HUES64 (cell line): Measurements from ENCODE around the gene AMPD2. TPM values are rescaled to one million over a fixed set of nuclear protein-coding genes. Genes with fewer than 3 reads are reported as not detected.
A peak's percentile ranks its signal among the peaks of the same experiment; 100 is the strongest.

Experiments used
- H3K27ac ChIP-seq: 2 replicates; pipeline ENCODE4 v1.7.0; 2013; ENCODE audit warnings: low read depth, low read length, inconsistent platforms
- H3K27me3 ChIP-seq: 2 replicates; pipeline ENCODE4 v1.6.1; 2013; ENCODE audit warnings: mild to moderate bottlenecking, low read length; ENCODE audit not compliant: insufficient read depth
- H3K36me3 ChIP-seq: 2 replicates; pipeline ENCODE4 v1.6.1; 2013; ENCODE audit warnings: mild to moderate bottlenecking, low read length; ENCODE audit not compliant: insufficient read depth
- H3K4me1 ChIP-seq: 2 replicates; pipeline ENCODE4 v1.6.1; 2013; ENCODE audit warnings: mild to moderate bottlenecking, low read length, moderate library complexity; ENCODE audit not compliant: insufficient read depth
- H3K4me3 ChIP-seq: 2 replicates; pipeline ENCODE4 v1.5.1; 2013; ENCODE audit warnings: mild to moderate bottlenecking, low read length, moderate library complexity
- H3K9ac ChIP-seq: 2 replicates; pipeline ENCODE4 v1.6.1; 2013; ENCODE audit warnings: mild to moderate bottlenecking, low read depth, low read length
- H3K9me3 ChIP-seq: 2 replicates; pipeline ENCODE4 v1.6.1; 2013; ENCODE audit warnings: low read depth, low read length; ENCODE audit not compliant: insufficient read depth
- WGBS: fragments of 150-250, 120-280 bp; methylation state at CpG from one replicate; pipeline ENCODE4 v1.1.7; 2013; ENCODE audit warnings: missing lambda C conversion rate; 5-methylcytosine and 5-hydroxymethylcytosine counted together
- polyA plus RNA-seq, 2 experiments: library from polyadenylated mRNA; stranded (reverse); fragments of 50-300 nt; gene quantifications; one replicate each; pipeline ENCODE4 v1.2.3, GENCODE V29; 2013

Gene AMPD2
- 33.8 TPM for polyA plus RNA-seq (2013, experiment 1 of 2)
- 32.0 TPM for polyA plus RNA-seq (2013, experiment 2 of 2)

GRCh38 chr1:109619576-109620400 is at the start of gene AMPD2, which contains the start of gene GNAT2:
Gene AMPD2 (plus strand): TSS chr1:109619837. CDS start chr1:109621176, 1,339 bp downstream.
Gene GNAT2 (minus strand): TSS chr1:109619616. CDS start chr1:109612870, 6,746 bp downstream.
- peak within 1 kb of the TSS; percentile 40; the same call in 1 of the 2 replicates for H3K27ac ChIP-seq
- H3K9ac ChIP-seq: peak within 1 kb of the TSS; percentile 78
- no peaks in the 10 kb centered on the region for H3K9me3 ChIP-seq
- H3K27me3 ChIP-seq: no peaks in the 10 kb centered on the region
- no peaks in the 10 kb centered on the region for H3K36me3 ChIP-seq
- H3K4me3 ChIP-seq: peak within 1 kb of the TSS; percentile 85
- WGBS: under 1% methylated on average over 47 of the region's 47 CpGs
- peaks cover 31% of the 10 kb centered on the region for H3K4me1 ChIP-seq

GRCh38 chr1:109570414-109570813 is 49.2 kb upstream of the AMPD2 start:
- Histone ChIP-seq H3K27ac (no peak overlapping the region), H3K4me1 (peaks cover 25% of the 10 kb centered on the region), H3K9ac (no peak overlapping the region), H3K4me3 (no peak overlapping the region), H3K36me3 (peaks cover 14% of the 10 kb centered on the region), H3K9me3 (no peaks in the 10 kb centered on the region), H3K27me3 (no peaks in the 10 kb centered on the region)
- 88% methylated on average over 3 of the region's 3 CpGs for WGBS

GRCh38 chr1:109573785-109574184 is 45.9 kb upstream of the AMPD2 start:
- Histone ChIP-seq H3K36me3 (peaks cover 32% of the 10 kb centered on the region), H3K9ac (no peak overlapping the region), H3K4me3 (no peak overlapping the region), H3K4me1 (peaks cover 19% of the 10 kb centered on the region), H3K27ac (no peak overlapping the region), H3K9me3 (no peaks in the 10 kb centered on the region), H3K27me3 (no peaks in the 10 kb centered on the region)
- WGBS: 79% methylated on average over 2 of the region's 2 CpGs

- no peak overlapping the region for H3K27ac ChIP-seq
- H3K9me3 ChIP-seq: no peaks in the 10 kb centered on the region
- no peak overlapping the region for H3K4me3 ChIP-seq
- no peaks in the 10 kb centered on the region for H3K27me3 ChIP-seq
- peaks cover 70% of the 10 kb centered on the region for H3K36me3 ChIP-seq
- H3K4me1 ChIP-seq: no peaks in the 10 kb centered on the region
- no peak overlapping the region for H3K9ac ChIP-seq
- 94% methylated on average over 3 of the region's 3 CpGs for WGBS
Observed at GRCh38 chr1:109578947-109579443, 40.6 kb upstream of the AMPD2 start.

- Histone ChIP-seq H3K9ac (no peak overlapping the region), H3K9me3 (no peaks in the 10 kb centered on the region), H3K36me3 (peaks cover 70% of the 10 kb centered on the region), H3K4me1 (no peaks in the 10 kb centered on the region), H3K27me3 (no peaks in the 10 kb centered on the region), H3K4me3 (no peak overlapping the region), H3K27ac (no peak overlapping the region)
- 96% methylated on average over 1 of the region's 1 CpG for WGBS
Observed at GRCh38 chr1:109579491-109579890, 40.1 kb upstream of the AMPD2 start.

GRCh38 chr1:109582021-109582420 is 37.6 kb upstream of the AMPD2 start:
- Histone ChIP-seq H3K4me3 (no peak overlapping the region), H3K9me3 (no peaks in the 10 kb centered on the region), H3K27ac (no peak overlapping the region), H3K36me3 (peaks cover 89% of the 10 kb centered on the region), H3K9ac (no peak overlapping the region), H3K27me3 (no peaks in the 10 kb centered on the region), H3K4me1 (no peaks in the 10 kb centered on the region)
- 96% methylated on average over 2 of the region's 2 CpGs for WGBS

GRCh38 chr1:109584766-109585165 is 34.9 kb upstream of the AMPD2 start:
- WGBS: 83% methylated on average over 1 of the region's 1 CpG
- Histone ChIP-seq H3K9me3 (no peaks in the 10 kb centered on the region), H3K4me1 (no peaks in the 10 kb centered on the region), H3K27me3 (no peaks in the 10 kb centered on the region), H3K9ac (no peak overlapping the region), H3K36me3 (peaks cover 90% of the 10 kb centered on the region), H3K4me3 (no peak overlapping the region), H3K27ac (no peak overlapping the region)

GRCh38 chr1:109586055-109586454 is 33.6 kb upstream of the AMPD2 start:
- Histone ChIP-seq H3K27ac (no peak overlapping the region), H3K9ac (no peak overlapping the region), H3K4me3 (no peak overlapping the region), H3K27me3 (no peaks in the 10 kb centered on the region), H3K36me3 (peaks cover 90% of the 10 kb centered on the region), H3K4me1 (no peaks in the 10 kb centered on the region), H3K9me3 (no peaks in the 10 kb centered on the region)
- 93% methylated on average over 3 of the region's 3 CpGs for WGBS

GRCh38 chr1:109589177-109589576 is 30.5 kb upstream of the AMPD2 start:
- no peaks in the 10 kb centered on the region for H3K27me3 ChIP-seq
- H3K4me1 ChIP-seq: no peaks in the 10 kb centered on the region
- no peak overlapping the region for H3K9ac ChIP-seq
- H3K27ac ChIP-seq: no peak overlapping the region
- WGBS: 90% methylated on average over 3 of the region's 3 CpGs
- no peaks in the 10 kb centered on the region for H3K9me3 ChIP-seq
- peaks cover 94% of the 10 kb centered on the region for H3K36me3 ChIP-seq
- no peak overlapping the region for H3K4me3 ChIP-seq

GRCh38 chr1:109589679-109590078 is 30.0 kb upstream of the AMPD2 start:
- no peak overlapping the region for H3K4me3 ChIP-seq
- H3K27ac ChIP-seq: no peak overlapping the region
- H3K9ac ChIP-seq: no peak overlapping the region
- H3K4me1 ChIP-seq: no peaks in the 10 kb centered on the region
- no peaks in the 10 kb centered on the region for H3K9me3 ChIP-seq
- H3K36me3 ChIP-seq: peaks cover 92% of the 10 kb centered on the region
- H3K27me3 ChIP-seq: no peaks in the 10 kb centered on the region

GRCh38 chr1:109592916-109593315 is 26.7 kb upstream of the AMPD2 start:
- H3K4me3 ChIP-seq: no peak overlapping the region
- H3K4me1 ChIP-seq: no peaks in the 10 kb centered on the region
- H3K9me3 ChIP-seq: no peaks in the 10 kb centered on the region
- H3K36me3 ChIP-seq: peaks cover 81% of the 10 kb centered on the region
- H3K27me3 ChIP-seq: no peaks in the 10 kb centered on the region
- no peak overlapping the region for H3K9ac ChIP-seq
- no peak overlapping the region for H3K27ac ChIP-seq
